ENCODE results near the gene RGN. TPM values are rescaled to one million over a fixed set of nuclear protein-coding genes. Genes with fewer than 3 reads are reported as not detected.
"Not testable (repeated sequence)": the region's sequence is repeated elsewhere in the genome, so short reads cannot be mapped to it uniquely, and the experiment has no call there.

The RGN gene
- total and polyA plus RNA-seq, 12 donors, result 149 to 487 (median 269) TPM

GRCh38 chrX:47098338-47099094 is 20.3 kb downstream of the RGN start:
- H3K27ac ChIP-seq, result no peak overlapping the region
- H3K4me3 ChIP-seq, result no peak overlapping the region
- H3K36me3 ChIP-seq (replicated peaks in 1 of 2), result no peaks in the 10 kb centered on the region
- H3K9me3 ChIP-seq (replicated peaks in 1 of 3), result no peaks in the 10 kb centered on the region
- peaks cover 4% of the 10 kb centered on the region for H3K27me3 ChIP-seq
- H3K4me1 ChIP-seq (replicated peaks in 1 of 2), result no peaks in the 10 kb centered on the region
- DNase-seq, result no peak
- 81 to 95% (median 86%) methylated on average over 2 of the region's 2 CpGs for WGBS, 4 donors
- TF ChIP-seq, protein P1, sequence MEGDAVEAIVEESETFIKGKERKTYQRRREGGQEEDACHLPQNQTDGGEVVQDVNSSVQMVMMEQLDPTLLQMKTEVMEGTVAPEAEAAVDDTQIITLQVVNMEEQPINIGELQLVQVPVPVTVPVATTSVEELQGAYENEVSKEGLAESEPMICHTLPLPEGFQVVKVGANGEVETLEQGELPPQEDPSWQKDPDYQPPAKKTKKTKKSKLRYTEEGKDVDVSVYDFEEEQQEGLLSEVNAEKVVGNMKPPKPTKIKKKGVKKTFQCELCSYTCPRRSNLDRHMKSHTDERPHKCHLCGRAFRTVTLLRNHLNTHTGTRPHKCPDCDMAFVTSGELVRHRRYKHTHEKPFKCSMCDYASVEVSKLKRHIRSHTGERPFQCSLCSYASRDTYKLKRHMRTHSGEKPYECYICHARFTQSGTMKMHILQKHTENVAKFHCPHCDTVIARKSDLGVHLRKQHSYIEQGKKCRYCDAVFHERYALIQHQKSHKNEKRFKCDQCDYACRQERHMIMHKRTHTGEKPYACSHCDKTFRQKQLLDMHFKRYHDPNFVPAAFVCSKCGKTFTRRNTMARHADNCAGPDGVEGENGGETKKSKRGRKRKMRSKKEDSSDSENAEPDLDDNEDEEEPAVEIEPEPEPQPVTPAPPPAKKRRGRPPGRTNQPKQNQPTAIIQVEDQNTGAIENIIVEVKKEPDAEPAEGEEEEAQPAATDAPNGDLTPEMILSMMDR (IDR thresholded peaks at IDR 0.05), result no peak
- no peak for TF ChIP-seq POLR2A (IDR thresholded peaks at IDR 0.05)
- intact Hi-C loops (cut with DNase I), result loop anchor here in 1 of 2 donors (10.0 kb wide), 1 partner anchor 64 kb away; no protein-coding TSS in a partner anchor

DNA sequence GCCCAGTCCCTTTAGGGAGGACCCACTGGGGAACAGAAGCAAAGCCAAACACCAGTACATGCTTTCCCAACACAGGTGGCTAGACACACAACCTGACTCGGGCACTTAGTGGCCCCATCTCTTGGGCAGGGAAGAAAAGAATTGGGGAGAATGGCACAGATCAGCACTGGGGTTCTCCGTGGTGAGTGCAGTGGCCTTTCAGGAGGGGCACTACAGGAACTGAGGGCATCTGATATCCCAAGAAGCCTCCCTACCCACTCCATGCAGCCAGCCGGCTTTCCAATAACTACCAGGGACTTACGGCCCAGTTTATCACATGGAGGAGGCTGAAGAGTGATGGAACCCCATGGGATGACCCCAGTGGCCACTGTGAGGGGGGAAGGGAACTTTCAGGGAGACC is 23.0 kb downstream of the RGN start:
- H3K4me3 ChIP-seq, result no peak overlapping the region
- TF ChIP-seq, protein P1 (IDR thresholded peaks at IDR 0.05), result no peak
- no peak for TF ChIP-seq POLR2A (IDR thresholded peaks at IDR 0.05)
- H3K9me3 ChIP-seq (replicated peaks in 1 of 3), result no peaks in the 10 kb centered on the region
- no peaks in the 10 kb centered on the region for H3K4me1 ChIP-seq (replicated peaks in 1 of 2)
- intact Hi-C loops (cut with DNase I), result no loop called here
- DNase-seq, result no peak
- H3K27ac ChIP-seq, result no peak overlapping the region
- peaks cover 4% of the 10 kb centered on the region for H3K27me3 ChIP-seq
- no peaks in the 10 kb centered on the region for H3K36me3 ChIP-seq (replicated peaks in 1 of 2)
- 60 to 95% (median 79%) methylated on average over 1 to 4 of the region's 4 CpGs for WGBS, 4 donors

GRCh38 chrX:47110936-47111615 is 32.8 kb downstream of the RGN start:
- not testable (repeated sequence) for H3K27ac ChIP-seq, H3K27me3 ChIP-seq
- WGBS, 4 donors, result 92 to 100% (median 99%) methylated on average over 4 to 39 of the region's 40 CpGs

GRCh38 chrX:47112316-47112954 is 34.2 kb downstream of the RGN start:
- intact Hi-C loops (cut with DNase I), result no loop called here
- no peaks in the 10 kb centered on the region for H3K36me3 ChIP-seq (replicated peaks in 1 of 2)
- DNase-seq, result peak in 5 of 7 donors; percentile 13 to 56 (median 38)
- WGBS, 4 donors, result 38 to 66% (median 62%) methylated on average over 5 to 9 of the region's 9 CpGs
- H3K27ac ChIP-seq, result no peak overlapping the region
- TF ChIP-seq, protein P1 (IDR thresholded peaks at IDR 0.05), result no peak
- TF ChIP-seq POLR2A (IDR thresholded peaks at IDR 0.05), result no peak
- H3K4me3 ChIP-seq, result no peak overlapping the region
- no peaks in the 10 kb centered on the region for H3K9me3 ChIP-seq (replicated peaks in 1 of 3)
- no peaks in the 10 kb centered on the region for H3K27me3 ChIP-seq
- H3K4me1 ChIP-seq (replicated peaks in 1 of 2), result no peaks in the 10 kb centered on the region

More at GRCh38 chrX:47110936-47111615, 32.8 kb downstream of the RGN start:
- H3K36me3 ChIP-seq (replicated peaks in 1 of 2); H3K4me1 ChIP-seq (replicated peaks in 1 of 2); H3K4me3 ChIP-seq; intact Hi-C loops (cut with DNase I); DNase-seq; H3K9me3 ChIP-seq (replicated peaks in 1 of 3): not testable (repeated sequence)

DNA sequence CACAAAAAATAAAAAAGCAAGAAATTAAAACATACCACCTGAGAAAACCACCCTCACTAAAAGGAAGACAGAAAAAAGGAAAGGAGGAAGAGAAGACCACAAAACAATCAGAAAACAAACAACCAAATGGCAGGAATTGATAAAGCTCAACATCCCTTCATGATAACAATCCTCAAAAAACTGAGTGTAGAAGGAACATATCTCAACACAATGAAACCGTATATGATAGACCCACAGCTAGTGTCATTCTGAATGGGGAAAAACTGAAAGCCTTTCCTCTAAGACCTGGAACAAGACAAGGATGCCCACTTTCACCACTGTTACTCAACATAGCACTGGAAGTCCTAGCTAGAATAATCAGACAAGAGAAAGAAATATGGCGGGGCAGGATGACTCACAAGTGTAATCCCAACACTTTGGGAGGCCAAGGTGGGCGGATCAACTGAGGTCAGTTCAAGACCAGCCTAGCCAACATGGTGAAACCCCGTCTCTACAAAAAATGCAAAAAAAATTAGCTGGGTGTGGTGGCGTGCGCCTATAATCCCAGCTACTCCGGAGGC is 38.4 kb downstream of the RGN start:
- H3K27me3 ChIP-seq; intact Hi-C loops (cut with DNase I); H3K36me3 ChIP-seq (replicated peaks in 1 of 2); DNase-seq; H3K9me3 ChIP-seq (replicated peaks in 1 of 3); H3K27ac ChIP-seq; H3K4me3 ChIP-seq; H3K4me1 ChIP-seq (replicated peaks in 1 of 2): not testable (repeated sequence)
- 83 to 94% (median 91%) methylated on average over 5 to 7 of the region's 7 CpGs for WGBS, 4 donors

GRCh38 chrX:47124466-47124865 is 46.2 kb downstream of the RGN start:
- not testable (repeated sequence) for H3K4me1 ChIP-seq (replicated peaks in 1 of 2); H3K27ac ChIP-seq; H3K4me3 ChIP-seq; H3K9me3 ChIP-seq (replicated peaks in 1 of 3); DNase-seq; H3K27me3 ChIP-seq; H3K36me3 ChIP-seq (replicated peaks in 1 of 2)
- WGBS, 4 donors, result 67 to 90% (median 81%) methylated on average over 3 of the region's 3 CpGs
- intact Hi-C loops (cut with DNase I), result loop anchor here in 1 of 2 donors (10.0 kb wide), 1 partner anchor 60 kb away; no protein-coding TSS in a partner anchor
